HepG2 (cell line): Measurements from ENCODE around the gene PPOX. TPM values are rescaled to one million over a fixed set of nuclear protein-coding genes. Genes with fewer than 3 reads are reported as not detected.
A peak's percentile ranks its signal among the peaks of the same experiment; 100 is the strongest.

ENCODE experiments used
- MED1 ChIP-seq: sonication (generic); formaldehyde crosslinking; IDR thresholded peaks from 2 replicates; pipeline ENCODE4 v1.4.0; 2020; ENCODE audit warnings: missing genetic modification reagents
- TBX2 ChIP-seq: sonication (generic); formaldehyde crosslinking; IDR thresholded peaks from 2 replicates; pipeline ENCODE4 v1.5.0; 2020; ENCODE audit warnings: missing genetic modification reagents, mild to moderate bottlenecking, borderline replicate concordance
- TBX3 ChIP-seq: fragments of 450-650 bp; IDR thresholded peaks from 2 replicates; pipeline ENCODE4 v1.6.1; 2017; ENCODE audit warnings: antibody characterized with exemption, mild to moderate bottlenecking, inconsistent platforms, borderline replicate concordance
- ZBTB1 ChIP-seq: sonication (generic); formaldehyde crosslinking; IDR thresholded peaks from 2 replicates; pipeline ENCODE4 v1.4.0; 2020; ENCODE audit warnings: missing genetic modification reagents, borderline replicate concordance
- ZNF264 ChIP-seq: sonication (generic); formaldehyde crosslinking; IDR thresholded peaks from 2 replicates; pipeline ENCODE4 v1.4.0; 2020; ENCODE audit warnings: missing genetic modification reagents
- ZNF496 ChIP-seq: sonication (generic); formaldehyde crosslinking; IDR thresholded peaks from 2 replicates; pipeline ENCODE4 v1.8.1; 2023; ENCODE audit warnings: mild to moderate bottlenecking, moderate library complexity, missing genetic modification reagents; ENCODE audit not compliant: insufficient replicate concordance
- ZNF550 ChIP-seq: sonication (generic); formaldehyde crosslinking; IDR thresholded peaks from 2 replicates; pipeline ENCODE4 v1.4.0; 2020; ENCODE audit warnings: mild to moderate bottlenecking, missing genetic modification reagents, borderline replicate concordance
- polyA plus RNA-seq, 8 experiments: library from polyadenylated mRNA; depleted of rRNA in 3 of 8; stranded (reverse) in 7 of 8; unstranded in 1 of 8; fragments of >200 nt; fragmentation: Illumina TruSeq in 4 of 8; extraction: Trizol in 4 of 8; gene quantifications; 2 replicates each; pipeline versions ENCODE4 v1.2.1 to v1.2.3, GENCODE V29; 2011 to 2016; ENCODE audit warnings: low read depth in 4 of 8, missing spikeins in 1 of 8, mixed read lengths in 1 of 8; ENCODE audit not compliant: insufficient read depth in 1 of 8
- total RNA-seq, 5 experiments: library from RNA; depleted of rRNA; stranded (reverse); fragments of >200 nt; fragmentation: Illumina TruSeq; extraction: Trizol; gene quantifications; 2 replicates each; pipeline ENCODE4 v1.2.3, GENCODE V29; 2016; ENCODE audit warnings: low read depth in 1 of 5
- TF ChIP-seq, protein P1 (sequence below): sonication (generic); formaldehyde crosslinking; IDR thresholded peaks from 2 replicates; pipeline ENCODE4 v1.9.0; 2021; ENCODE audit warnings: missing genetic modification reagents, borderline replicate concordance
- TF ChIP-seq, protein P2 (sequence below), 2 experiments: fragments of 450-650 bp in 1 of 2; sonication (generic) in 1 of 2; formaldehyde crosslinking in 1 of 2; IDR thresholded peaks; 2 replicates each; pipeline versions ENCODE4 v1.6.1 to v1.8.0; 2016 to 2022; ENCODE audit warnings: antibody characterized with exemption in 1 of 2, mild to moderate bottlenecking in 1 of 2, missing genetic modification reagents in 1 of 2
- TF ChIP-seq, protein P3 (sequence below): sonication (generic); formaldehyde crosslinking; IDR thresholded peaks from 2 replicates; pipeline ENCODE4 v1.4.0; 2020; ENCODE audit warnings: mild to moderate bottlenecking, low read depth, missing genetic modification reagents
- TF ChIP-seq, protein P4 (sequence below): sonication (generic); formaldehyde crosslinking; IDR thresholded peaks from 2 replicates; pipeline ENCODE4 v1.4.0; 2020; ENCODE audit warnings: missing genetic modification reagents, borderline replicate concordance

Gene PPOX
- total and polyA plus RNA-seq, 2 of the 13 experiments (the other 11 are each of a cell fraction or from before 2014, with no cell fraction given), result 15.5 to 27.7 TPM

DNA sequence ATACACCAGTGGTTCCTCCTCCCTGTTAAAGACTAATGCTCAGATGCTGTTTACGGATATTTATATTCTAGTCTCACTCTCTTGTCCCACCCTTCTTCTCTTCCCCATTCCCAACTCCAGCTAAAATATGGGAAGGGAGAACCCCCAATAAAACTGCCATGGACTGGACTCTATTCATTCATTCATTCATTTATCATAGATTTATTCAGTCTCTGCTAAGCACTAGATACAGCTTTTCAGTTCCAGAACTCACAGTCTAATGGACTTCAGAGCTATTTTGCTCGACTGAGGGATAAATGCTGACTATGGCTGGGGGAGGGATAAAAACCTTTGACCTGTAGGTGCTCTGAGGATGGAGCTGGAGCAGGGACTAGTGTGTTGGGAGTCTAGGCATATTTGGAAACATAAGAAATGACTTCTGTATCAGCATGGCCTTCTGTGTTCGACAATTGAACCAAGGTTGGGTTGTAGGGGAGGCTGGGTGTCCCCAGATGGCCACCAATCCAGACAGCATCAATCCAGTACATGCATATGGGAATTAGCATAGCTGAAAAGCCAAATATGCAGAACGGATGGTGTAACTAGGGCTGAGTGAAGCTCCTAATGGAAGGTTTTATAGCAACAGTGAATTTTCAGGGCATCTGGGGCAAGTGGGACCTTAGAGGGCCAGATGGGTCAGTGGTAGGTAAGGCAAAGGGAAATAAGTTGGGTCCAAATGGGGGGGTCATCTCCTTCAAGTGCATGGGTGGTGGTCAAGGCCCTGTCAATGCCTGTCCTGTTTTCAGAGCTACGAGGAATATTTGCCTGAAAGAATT, 53.1 kb downstream of the PPOX start (continued):
- TF ChIP-seq ZBTB1 (CRISPR knock-in tag) (no peak), TBX3 (no peak), MED1 (peak; percentile 6; the same call in 1 of the 2 replicates), ZNF496 (CRISPR knock-in tag) (no peak), TBX2 (CRISPR knock-in tag) (no peak), ZNF264 (0 out of 2 replicates have a peak, but pooled peaks have one; percentile 42), ZNF550 (no peak)
- TF ChIP-seq, protein P1, sequence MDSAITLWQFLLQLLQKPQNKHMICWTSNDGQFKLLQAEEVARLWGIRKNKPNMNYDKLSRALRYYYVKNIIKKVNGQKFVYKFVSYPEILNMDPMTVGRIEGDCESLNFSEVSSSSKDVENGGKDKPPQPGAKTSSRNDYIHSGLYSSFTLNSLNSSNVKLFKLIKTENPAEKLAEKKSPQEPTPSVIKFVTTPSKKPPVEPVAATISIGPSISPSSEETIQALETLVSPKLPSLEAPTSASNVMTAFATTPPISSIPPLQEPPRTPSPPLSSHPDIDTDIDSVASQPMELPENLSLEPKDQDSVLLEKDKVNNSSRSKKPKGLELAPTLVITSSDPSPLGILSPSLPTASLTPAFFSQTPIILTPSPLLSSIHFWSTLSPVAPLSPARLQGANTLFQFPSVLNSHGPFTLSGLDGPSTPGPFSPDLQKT (CRISPR knock-in tag), result no peak
- TF ChIP-seq, protein P2, sequence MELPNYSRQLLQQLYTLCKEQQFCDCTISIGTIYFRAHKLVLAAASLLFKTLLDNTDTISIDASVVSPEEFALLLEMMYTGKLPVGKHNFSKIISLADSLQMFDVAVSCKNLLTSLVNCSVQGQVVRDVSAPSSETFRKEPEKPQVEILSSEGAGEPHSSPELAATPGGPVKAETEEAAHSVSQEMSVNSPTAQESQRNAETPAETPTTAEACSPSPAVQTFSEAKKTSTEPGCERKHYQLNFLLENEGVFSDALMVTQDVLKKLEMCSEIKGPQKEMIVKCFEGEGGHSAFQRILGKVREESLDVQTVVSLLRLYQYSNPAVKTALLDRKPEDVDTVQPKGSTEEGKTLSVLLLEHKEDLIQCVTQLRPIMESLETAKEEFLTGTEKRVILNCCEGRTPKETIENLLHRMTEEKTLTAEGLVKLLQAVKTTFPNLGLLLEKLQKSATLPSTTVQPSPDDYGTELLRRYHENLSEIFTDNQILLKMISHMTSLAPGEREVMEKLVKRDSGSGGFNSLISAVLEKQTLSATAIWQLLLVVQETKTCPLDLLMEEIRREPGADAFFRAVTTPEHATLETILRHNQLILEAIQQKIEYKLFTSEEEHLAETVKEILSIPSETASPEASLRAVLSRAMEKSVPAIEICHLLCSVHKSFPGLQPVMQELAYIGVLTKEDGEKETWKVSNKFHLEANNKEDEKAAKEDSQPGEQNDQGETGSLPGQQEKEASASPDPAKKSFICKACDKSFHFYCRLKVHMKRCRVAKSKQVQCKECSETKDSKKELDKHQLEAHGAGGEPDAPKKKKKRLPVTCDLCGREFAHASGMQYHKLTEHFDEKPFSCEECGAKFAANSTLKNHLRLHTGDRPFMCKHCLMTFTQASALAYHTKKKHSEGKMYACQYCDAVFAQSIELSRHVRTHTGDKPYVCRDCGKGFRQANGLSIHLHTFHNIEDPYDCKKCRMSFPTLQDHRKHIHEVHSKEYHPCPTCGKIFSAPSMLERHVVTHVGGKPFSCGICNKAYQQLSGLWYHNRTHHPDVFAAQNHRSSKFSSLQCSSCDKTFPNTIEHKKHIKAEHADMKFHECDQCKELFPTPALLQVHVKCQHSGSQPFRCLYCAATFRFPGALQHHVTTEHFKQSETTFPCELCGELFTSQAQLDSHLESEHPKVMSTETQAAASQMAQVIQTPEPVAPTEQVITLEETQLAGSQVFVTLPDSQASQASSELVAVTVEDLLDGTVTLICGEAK (IDR thresholded peaks at IDR 0.05), result no peak
- TF ChIP-seq, protein P2 (CRISPR knock-in tag; IDR thresholded peaks at IDR 0.05), result no peak
- TF ChIP-seq, protein P3, sequence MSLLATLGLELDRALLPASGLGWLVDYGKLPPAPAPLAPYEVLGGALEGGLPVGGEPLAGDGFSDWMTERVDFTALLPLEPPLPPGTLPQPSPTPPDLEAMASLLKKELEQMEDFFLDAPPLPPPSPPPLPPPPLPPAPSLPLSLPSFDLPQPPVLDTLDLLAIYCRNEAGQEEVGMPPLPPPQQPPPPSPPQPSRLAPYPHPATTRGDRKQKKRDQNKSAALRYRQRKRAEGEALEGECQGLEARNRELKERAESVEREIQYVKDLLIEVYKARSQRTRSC (CRISPR knock-in tag), result no peak
- TF ChIP-seq, protein P4, sequence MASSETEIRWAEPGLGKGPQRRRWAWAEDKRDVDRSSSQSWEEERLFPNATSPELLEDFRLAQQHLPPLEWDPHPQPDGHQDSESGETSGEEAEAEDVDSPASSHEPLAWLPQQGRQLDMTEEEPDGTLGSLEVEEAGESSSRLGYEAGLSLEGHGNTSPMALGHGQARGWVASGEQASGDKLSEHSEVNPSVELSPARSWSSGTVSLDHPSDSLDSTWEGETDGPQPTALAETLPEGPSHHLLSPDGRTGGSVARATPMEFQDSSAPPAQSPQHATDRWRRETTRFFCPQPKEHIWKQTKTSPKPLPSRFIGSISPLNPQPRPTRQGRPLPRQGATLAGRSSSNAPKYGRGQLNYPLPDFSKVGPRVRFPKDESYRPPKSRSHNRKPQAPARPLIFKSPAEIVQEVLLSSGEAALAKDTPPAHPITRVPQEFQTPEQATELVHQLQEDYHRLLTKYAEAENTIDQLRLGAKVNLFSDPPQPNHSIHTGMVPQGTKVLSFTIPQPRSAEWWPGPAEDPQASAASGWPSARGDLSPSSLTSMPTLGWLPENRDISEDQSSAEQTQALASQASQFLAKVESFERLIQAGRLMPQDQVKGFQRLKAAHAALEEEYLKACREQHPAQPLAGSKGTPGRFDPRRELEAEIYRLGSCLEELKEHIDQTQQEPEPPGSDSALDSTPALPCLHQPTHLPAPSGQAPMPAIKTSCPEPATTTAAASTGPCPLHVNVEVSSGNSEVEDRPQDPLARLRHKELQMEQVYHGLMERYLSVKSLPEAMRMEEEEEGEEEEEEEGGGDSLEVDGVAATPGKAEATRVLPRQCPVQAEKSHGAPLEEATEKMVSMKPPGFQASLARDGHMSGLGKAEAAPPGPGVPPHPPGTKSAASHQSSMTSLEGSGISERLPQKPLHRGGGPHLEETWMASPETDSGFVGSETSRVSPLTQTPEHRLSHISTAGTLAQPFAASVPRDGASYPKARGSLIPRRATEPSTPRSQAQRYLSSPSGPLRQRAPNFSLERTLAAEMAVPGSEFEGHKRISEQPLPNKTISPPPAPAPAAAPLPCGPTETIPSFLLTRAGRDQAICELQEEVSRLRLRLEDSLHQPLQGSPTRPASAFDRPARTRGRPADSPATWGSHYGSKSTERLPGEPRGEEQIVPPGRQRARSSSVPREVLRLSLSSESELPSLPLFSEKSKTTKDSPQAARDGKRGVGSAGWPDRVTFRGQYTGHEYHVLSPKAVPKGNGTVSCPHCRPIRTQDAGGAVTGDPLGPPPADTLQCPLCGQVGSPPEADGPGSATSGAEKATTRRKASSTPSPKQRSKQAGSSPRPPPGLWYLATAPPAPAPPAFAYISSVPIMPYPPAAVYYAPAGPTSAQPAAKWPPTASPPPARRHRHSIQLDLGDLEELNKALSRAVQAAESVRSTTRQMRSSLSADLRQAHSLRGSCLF (CRISPR knock-in tag), result no peak
